WTC11 (cell line): ENCODE results near the gene ITPKB.

Experiments
- TF ChIP-seq, protein P1 (sequence below): fragments of 200-600 bp; IDR thresholded peaks from 2 replicates; pipeline ENCODE4 v1.8.0; 2022; ENCODE audit warnings: antibody characterized with exemption
- TF ChIP-seq, protein P2 (sequence below): sonication (generic); formaldehyde crosslinking; conservative IDR thresholded peaks from 2 replicates; pipeline ENCODE4 v1.8.1; 2023; ENCODE audit warnings: mild to moderate bottlenecking, low read depth, missing genetic modification reagents, moderate library complexity
- TF ChIP-seq, protein P3 (sequence below): sonication (generic); formaldehyde crosslinking; IDR thresholded peaks from 2 replicates; pipeline ENCODE4 v1.8.0; 2022; ENCODE audit warnings: mild to moderate bottlenecking, missing genetic modification reagents
- TF ChIP-seq, protein P4 (sequence below): sonication (generic); formaldehyde crosslinking; IDR thresholded peaks from 2 replicates; pipeline ENCODE4 v1.8.1; 2023; ENCODE audit warnings: mild to moderate bottlenecking, missing genetic modification reagents, borderline replicate concordance

DNA sequence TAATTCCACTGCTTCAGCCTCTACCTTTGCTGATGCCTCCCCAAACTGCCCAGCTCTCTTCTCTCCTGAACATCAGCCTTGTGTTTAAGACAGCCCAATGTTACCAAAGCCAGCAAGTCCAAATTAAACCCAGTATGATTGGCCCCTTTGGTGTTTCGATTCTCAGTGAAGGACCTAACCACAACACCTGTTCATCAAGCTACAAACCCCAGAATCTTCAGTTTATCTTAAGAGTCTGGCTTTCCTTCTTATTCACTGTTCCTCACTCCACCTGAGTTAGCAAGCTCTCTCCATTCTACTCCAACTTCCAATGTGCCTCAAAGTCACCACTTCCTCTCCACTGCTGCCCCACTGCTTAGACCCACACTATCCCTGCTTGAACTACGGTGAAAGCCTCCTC lies 25.5 kb upstream of the ITPKB start:
- TF ChIP-seq, protein P1, sequence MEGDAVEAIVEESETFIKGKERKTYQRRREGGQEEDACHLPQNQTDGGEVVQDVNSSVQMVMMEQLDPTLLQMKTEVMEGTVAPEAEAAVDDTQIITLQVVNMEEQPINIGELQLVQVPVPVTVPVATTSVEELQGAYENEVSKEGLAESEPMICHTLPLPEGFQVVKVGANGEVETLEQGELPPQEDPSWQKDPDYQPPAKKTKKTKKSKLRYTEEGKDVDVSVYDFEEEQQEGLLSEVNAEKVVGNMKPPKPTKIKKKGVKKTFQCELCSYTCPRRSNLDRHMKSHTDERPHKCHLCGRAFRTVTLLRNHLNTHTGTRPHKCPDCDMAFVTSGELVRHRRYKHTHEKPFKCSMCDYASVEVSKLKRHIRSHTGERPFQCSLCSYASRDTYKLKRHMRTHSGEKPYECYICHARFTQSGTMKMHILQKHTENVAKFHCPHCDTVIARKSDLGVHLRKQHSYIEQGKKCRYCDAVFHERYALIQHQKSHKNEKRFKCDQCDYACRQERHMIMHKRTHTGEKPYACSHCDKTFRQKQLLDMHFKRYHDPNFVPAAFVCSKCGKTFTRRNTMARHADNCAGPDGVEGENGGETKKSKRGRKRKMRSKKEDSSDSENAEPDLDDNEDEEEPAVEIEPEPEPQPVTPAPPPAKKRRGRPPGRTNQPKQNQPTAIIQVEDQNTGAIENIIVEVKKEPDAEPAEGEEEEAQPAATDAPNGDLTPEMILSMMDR: no peak
- TF ChIP-seq, protein P2, sequence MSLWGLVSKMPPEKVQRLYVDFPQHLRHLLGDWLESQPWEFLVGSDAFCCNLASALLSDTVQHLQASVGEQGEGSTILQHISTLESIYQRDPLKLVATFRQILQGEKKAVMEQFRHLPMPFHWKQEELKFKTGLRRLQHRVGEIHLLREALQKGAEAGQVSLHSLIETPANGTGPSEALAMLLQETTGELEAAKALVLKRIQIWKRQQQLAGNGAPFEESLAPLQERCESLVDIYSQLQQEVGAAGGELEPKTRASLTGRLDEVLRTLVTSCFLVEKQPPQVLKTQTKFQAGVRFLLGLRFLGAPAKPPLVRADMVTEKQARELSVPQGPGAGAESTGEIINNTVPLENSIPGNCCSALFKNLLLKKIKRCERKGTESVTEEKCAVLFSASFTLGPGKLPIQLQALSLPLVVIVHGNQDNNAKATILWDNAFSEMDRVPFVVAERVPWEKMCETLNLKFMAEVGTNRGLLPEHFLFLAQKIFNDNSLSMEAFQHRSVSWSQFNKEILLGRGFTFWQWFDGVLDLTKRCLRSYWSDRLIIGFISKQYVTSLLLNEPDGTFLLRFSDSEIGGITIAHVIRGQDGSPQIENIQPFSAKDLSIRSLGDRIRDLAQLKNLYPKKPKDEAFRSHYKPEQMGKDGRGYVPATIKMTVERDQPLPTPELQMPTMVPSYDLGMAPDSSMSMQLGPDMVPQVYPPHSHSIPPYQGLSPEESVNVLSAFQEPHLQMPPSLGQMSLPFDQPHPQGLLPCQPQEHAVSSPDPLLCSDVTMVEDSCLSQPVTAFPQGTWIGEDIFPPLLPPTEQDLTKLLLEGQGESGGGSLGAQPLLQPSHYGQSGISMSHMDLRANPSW (CRISPR knock-in tag): no peak
- TF ChIP-seq, protein P3, sequence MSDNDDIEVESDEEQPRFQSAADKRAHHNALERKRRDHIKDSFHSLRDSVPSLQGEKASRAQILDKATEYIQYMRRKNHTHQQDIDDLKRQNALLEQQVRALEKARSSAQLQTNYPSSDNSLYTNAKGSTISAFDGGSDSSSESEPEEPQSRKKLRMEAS (CRISPR knock-in tag): no peak
- TF ChIP-seq, protein P4, sequence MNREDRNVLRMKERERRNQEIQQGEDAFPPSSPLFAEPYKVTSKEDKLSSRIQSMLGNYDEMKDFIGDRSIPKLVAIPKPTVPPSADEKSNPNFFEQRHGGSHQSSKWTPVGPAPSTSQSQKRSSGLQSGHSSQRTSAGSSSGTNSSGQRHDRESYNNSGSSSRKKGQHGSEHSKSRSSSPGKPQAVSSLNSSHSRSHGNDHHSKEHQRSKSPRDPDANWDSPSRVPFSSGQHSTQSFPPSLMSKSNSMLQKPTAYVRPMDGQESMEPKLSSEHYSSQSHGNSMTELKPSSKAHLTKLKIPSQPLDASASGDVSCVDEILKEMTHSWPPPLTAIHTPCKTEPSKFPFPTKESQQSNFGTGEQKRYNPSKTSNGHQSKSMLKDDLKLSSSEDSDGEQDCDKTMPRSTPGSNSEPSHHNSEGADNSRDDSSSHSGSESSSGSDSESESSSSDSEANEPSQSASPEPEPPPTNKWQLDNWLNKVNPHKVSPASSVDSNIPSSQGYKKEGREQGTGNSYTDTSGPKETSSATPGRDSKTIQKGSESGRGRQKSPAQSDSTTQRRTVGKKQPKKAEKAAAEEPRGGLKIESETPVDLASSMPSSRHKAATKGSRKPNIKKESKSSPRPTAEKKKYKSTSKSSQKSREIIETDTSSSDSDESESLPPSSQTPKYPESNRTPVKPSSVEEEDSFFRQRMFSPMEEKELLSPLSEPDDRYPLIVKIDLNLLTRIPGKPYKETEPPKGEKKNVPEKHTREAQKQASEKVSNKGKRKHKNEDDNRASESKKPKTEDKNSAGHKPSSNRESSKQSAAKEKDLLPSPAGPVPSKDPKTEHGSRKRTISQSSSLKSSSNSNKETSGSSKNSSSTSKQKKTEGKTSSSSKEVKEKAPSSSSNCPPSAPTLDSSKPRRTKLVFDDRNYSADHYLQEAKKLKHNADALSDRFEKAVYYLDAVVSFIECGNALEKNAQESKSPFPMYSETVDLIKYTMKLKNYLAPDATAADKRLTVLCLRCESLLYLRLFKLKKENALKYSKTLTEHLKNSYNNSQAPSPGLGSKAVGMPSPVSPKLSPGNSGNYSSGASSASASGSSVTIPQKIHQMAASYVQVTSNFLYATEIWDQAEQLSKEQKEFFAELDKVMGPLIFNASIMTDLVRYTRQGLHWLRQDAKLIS (CRISPR knock-in tag): no peak
